GM18499 (cell line): ENCODE data around the gene CRABP2.

Experiments used
- ATAC-seq: cut with Tn5 transposase; IDR thresholded peaks from one replicate; pipeline ENCODE4 v1.9.1; 2021; ENCODE audit warnings: moderate number of reproducible peaks; ENCODE audit not compliant: insufficient read depth, unreplicated experiment

CRABP2 gene

GRCh38 chr1:156742801-156743200 is 37.4 kb upstream of the CRABP2 start:
- no peak for ATAC-seq

- ATAC-seq = no peak
Observed at GRCh38 chr1:156742017-156742416, 36.6 kb upstream of the CRABP2 start.

- ATAC-seq = no peak
Observed at GRCh38 chr1:156741481-156741983, 36.1 kb upstream of the CRABP2 start.

GRCh38 chr1:156740741-156741480 is 35.5 kb upstream of the CRABP2 start, which contains the start of gene MRPL24:
Gene MRPL24 (minus strand): TSS chr1:156741088. CDS start chr1:156738704, 2,384 bp downstream.
- peak; percentile 71 for ATAC-seq

- ATAC-seq = no peak
Observed at GRCh38 chr1:156740237-156740740, 34.9 kb upstream of the CRABP2 start.

GRCh38 chr1:156738916-156739315 is 33.5 kb upstream of the CRABP2 start:
- ATAC-seq = no peak

GRCh38 chr1:156738407-156738806 is 33.0 kb upstream of the CRABP2 start:
- no peak for ATAC-seq

- no peak for ATAC-seq
Observed at GRCh38 chr1:156733989-156734584, 28.7 kb upstream of the CRABP2 start.

GRCh38 chr1:156728599-156729462 is 23.4 kb upstream of the CRABP2 start, which contains the start of gene ISG20L2:
Gene ISG20L2 (minus strand): TSS chr1:156728766. CDS start chr1:156727652, 1,114 bp downstream.
- peak; percentile 70 for ATAC-seq

- ATAC-seq = peak; percentile 30
Observed at GRCh38 chr1:156727926-156728598, 22.7 kb upstream of the CRABP2 start, which contains the start of gene METTL25B. Gene METTL25B (plus strand): TSS chr1:156728469. CDS start chr1:156729105, 636 bp downstream.

GRCh38 chr1:156727492-156727891 is 22.1 kb upstream of the CRABP2 start:
- ATAC-seq = no peak

- ATAC-seq = no peak
Observed at GRCh38 chr1:156726549-156727226, 21.3 kb upstream of the CRABP2 start.

GRCh38 chr1:156725683-156726280 is 20.4 kb upstream of the CRABP2 start:
- no peak for ATAC-seq

- no peak for ATAC-seq
Observed at GRCh38 chr1:156721535-156721934, 16.2 kb upstream of the CRABP2 start.

GRCh38 chr1:156721131-156721530 is 15.7 kb upstream of the CRABP2 start:
- ATAC-seq = no peak

- ATAC-seq = no peak
Observed at GRCh38 chr1:156717351-156717750, 12.0 kb upstream of the CRABP2 start.

- ATAC-seq = no peak
Observed at GRCh38 chr1:156714830-156715229, 9.4 kb upstream of the CRABP2 start.

- no peak for ATAC-seq
Observed at GRCh38 chr1:156712626-156713025, 7.2 kb upstream of the CRABP2 start.
